ENCODE results near the gene DMBX1. TPM values are rescaled to one million over a fixed set of nuclear protein-coding genes. Genes with fewer than 3 reads are reported as not detected.

Gene DMBX1
- polyA plus RNA-seq, 1 of the 3 experiments (the other 2 are of a cell fraction): not detected

GRCh38 chr1:46479744-46480350, 9.8 kb upstream of the DMBX1 start:
- Histone ChIP-seq H3K27ac (ENCODE audit: low read depth in 2 of 2, low read length in 1 of 2) (no peak overlapping the region), H4K20me1 (ENCODE audit: insufficient read depth) (no peaks in the 10 kb centered on the region), H3K79me2 (ENCODE audit: insufficient read depth) (no peaks in the 10 kb centered on the region), H3K27me3 (ENCODE audit: insufficient read depth) (no peaks in the 10 kb centered on the region; the same call in 1 of the 2 replicates), H3K9ac (no peak overlapping the region), H3K4me2 (no peak overlapping the region), H3K36me3 (replicated peaks in 1 of 2; ENCODE audit: control insufficient read depth in 1 of 2, insufficient read depth in 2 of 2, low read length in 1 of 2) (no peaks in the 10 kb centered on the region), H2AFZ (ENCODE audit: low read depth) (no peak overlapping the region), H3K9me2 (no peaks in the 10 kb centered on the region), H3K9me3 (no peaks in the 10 kb centered on the region), H3K4me1 (ENCODE audit: control insufficient read depth in 1 of 2, insufficient read depth in 2 of 2, low read depth in 1 of 2, low read length in 1 of 2) (no peaks in the 10 kb centered on the region; a peak in 1 of 4 replicates), H3K4me3 (ENCODE audit: low read depth in 2 of 2, low read length in 1 of 2) (no peak overlapping the region), H3F3A (replicated peaks; ENCODE audit: insufficient read depth) (no peaks in the 10 kb centered on the region)
- ChIA-PET POLR2A (no interaction called here), CTCF (interaction anchor here (1.1 to 4.6 kb wide), 8 partner anchors 9 to 73 kb away, joined by 3 to 33 read pairs (median 4); no protein-coding TSS in a partner anchor)
- no peak for DNase-seq
- 48% methylated on average over 5 of the region's 17 CpGs for WGBS (ENCODE audit: low lambda C conversion rate)
- TF ChIP-seq CTCF (IDR thresholded peaks at IDR 0.05) (no peak), GATA2 (CRISPR knock-in tag; IDR thresholded peaks at IDR 0.05) (no peak), PBX3 (IDR thresholded peaks at IDR 0.05) (no peak), TAF1 (IDR thresholded peaks at IDR 0.05; ENCODE audit: borderline replicate concordance, low read depth, low read length) (no peak), EP300 (IDR thresholded peaks at IDR 0.05; ENCODE audit: borderline replicate concordance in 1 of 2, low read depth in 1 of 2, low read length in 1 of 2) (no peak), RFX5 (IDR thresholded peaks at IDR 0.05; ENCODE audit: low read length) (no peak), SMC3 (IDR thresholded peaks at IDR 0.05; ENCODE audit: low read depth, low read length) (no peak), RCOR1 (IDR thresholded peaks at IDR 0.05; ENCODE audit: low read length) (no peak), YY1 (IDR thresholded peaks at IDR 0.05; ENCODE audit: low read depth) (no peak)

- H3K27ac ChIP-seq (ENCODE audit: low read depth in 2 of 2, low read length in 1 of 2): no peak overlapping the region
- POLR2A ChIA-PET: no interaction called here
- no peaks in the 10 kb centered on the region for H4K20me1 ChIP-seq (ENCODE audit: insufficient read depth)
- CTCF ChIA-PET: interaction anchor here (0.8 to 4.6 kb wide), 11 partner anchors 8 to 72 kb away, joined by 3 to 33 read pairs (median 4); no protein-coding TSS in a partner anchor
- H3K4me3 ChIP-seq (ENCODE audit: low read depth in 2 of 2, low read length in 1 of 2): no peak overlapping the region
- H3K9me3 ChIP-seq: no peaks in the 10 kb centered on the region
- H3K79me2 ChIP-seq (ENCODE audit: insufficient read depth): no peaks in the 10 kb centered on the region
- H3F3A ChIP-seq (replicated peaks; ENCODE audit: insufficient read depth): no peaks in the 10 kb centered on the region
- DNase-seq: no peak
- no peaks in the 10 kb centered on the region for H3K9me2 ChIP-seq
- no peak overlapping the region for H3K4me2 ChIP-seq
- no peak for TF ChIP-seq PBX3 (IDR thresholded peaks at IDR 0.05)
- no peak for TF ChIP-seq USF1 (IDR thresholded peaks at IDR 0.05; ENCODE audit: borderline replicate concordance, low read depth)
- no peak for TF ChIP-seq GATA2 (CRISPR knock-in tag; IDR thresholded peaks at IDR 0.05)
- TF ChIP-seq RCOR1 (IDR thresholded peaks at IDR 0.05; ENCODE audit: low read length): no peak
- no peak for TF ChIP-seq POLR2AphosphoS5 (IDR thresholded peaks at IDR 0.05; ENCODE audit: low read depth, low read length)
- TF ChIP-seq RAD21 (IDR thresholded peaks at IDR 0.05; ENCODE audit: low read length): no peak
- TF ChIP-seq EP300 (IDR thresholded peaks at IDR 0.05; ENCODE audit: borderline replicate concordance in 1 of 2, low read depth in 1 of 2, low read length in 1 of 2): no peak
- no peak for TF ChIP-seq SMC3 (IDR thresholded peaks at IDR 0.05; ENCODE audit: low read depth, low read length)
- TF ChIP-seq CTCF (IDR thresholded peaks at IDR 0.05): no peak
- TF ChIP-seq MAX (IDR thresholded peaks at IDR 0.05; ENCODE audit: low read depth): no peak
- H3K9ac ChIP-seq: no peak overlapping the region
- H2AFZ ChIP-seq (ENCODE audit: low read depth): no peak overlapping the region
- H3K27me3 ChIP-seq (ENCODE audit: insufficient read depth): no peaks in the 10 kb centered on the region; the same call in 1 of the 2 replicates
- no peaks in the 10 kb centered on the region for H3K4me1 ChIP-seq (ENCODE audit: control insufficient read depth in 1 of 2, insufficient read depth in 2 of 2, low read depth in 1 of 2, low read length in 1 of 2)
- H3K36me3 ChIP-seq (replicated peaks in 1 of 2; ENCODE audit: control insufficient read depth in 1 of 2, insufficient read depth in 2 of 2, low read length in 1 of 2): no peaks in the 10 kb centered on the region
- 58% methylated on average over 7 of the region's 7 CpGs for WGBS (ENCODE audit: low lambda C conversion rate)
Observed at GRCh38 chr1:46480959-46481646, 8.5 kb upstream of the DMBX1 start.
